ENCODE measurements around the gene GPC2.
"Not testable (repeated sequence)": the region's sequence is repeated elsewhere in the genome, so short reads cannot be mapped to it uniquely, and the experiment has no call there.

The GPC2 gene

GRCh38 chr7:100200693-100201092, 23.5 kb upstream of the GPC2 start:
- no peak for DNase-seq

- no peak for DNase-seq
Observed at GRCh38 chr7:100198266-100198665, 21.1 kb upstream of the GPC2 start.

GRCh38 chr7:100195901-100196322, 18.7 kb upstream of the GPC2 start:
- not testable (repeated sequence) for DNase-seq

GRCh38 chr7:100195222-100195621, 18.0 kb upstream of the GPC2 start:
- DNase-seq: no peak

GRCh38 chr7:100192969-100193368, 15.8 kb upstream of the GPC2 start:
- no peak for DNase-seq

- not testable (repeated sequence) for DNase-seq
Observed at GRCh38 chr7:100192281-100192862, 15.2 kb upstream of the GPC2 start.

- no peak for DNase-seq
Observed at GRCh38 chr7:100191775-100192174, 14.6 kb upstream of the GPC2 start.

- no peak for DNase-seq
Observed at GRCh38 chr7:100190048-100190711, 13.0 kb upstream of the GPC2 start.

GRCh38 chr7:100189061-100189460, 11.9 kb upstream of the GPC2 start:
- no peak for DNase-seq

GRCh38 chr7:100185726-100186125, 8.5 kb upstream of the GPC2 start:
- no peak for DNase-seq

GRCh38 chr7:100183090-100183489, 5.9 kb upstream of the GPC2 start:
- DNase-seq: not testable (repeated sequence)

- DNase-seq: not testable (repeated sequence)
Observed at GRCh38 chr7:100182616-100183015, 5.4 kb upstream of the GPC2 start.

GRCh38 chr7:100180084-100180483, 2.9 kb upstream of the GPC2 start:
- not testable (repeated sequence) for DNase-seq

GRCh38 chr7:100176096-100177044, 811 bp downstream of the GPC2 start:
- DNase-seq: no peak

GRCh38 chr7:100175296-100175935, 1.8 kb downstream of the GPC2 start:
- DNase-seq: no peak

- DNase-seq: no peak
Observed at GRCh38 chr7:100174582-100174981, 2.6 kb downstream of the GPC2 start.

- no peak for DNase-seq
Observed at GRCh38 chr7:100173806-100174495, 3.2 kb downstream of the GPC2 start.

- no peak for DNase-seq
Observed at GRCh38 chr7:100171840-100172239, 5.3 kb downstream of the GPC2 start.

GRCh38 chr7:100171087-100171681, 6.0 kb downstream of the GPC2 start:
- DNase-seq: no peak

- DNase-seq: no peak
Observed at GRCh38 chr7:100170101-100170897, 6.9 kb downstream of the GPC2 start.

Measured in cerebellar nuclear complex (tissue), 1 donor.